ENCODE data around the gene CNNM2. TPM values are rescaled to one million over a fixed set of nuclear protein-coding genes. Genes with fewer than 3 reads are reported as not detected.

CNNM2 gene
- total RNA-seq, 1 donor from 2014 or later: 14.3 TPM

GRCh38 chr10:102916173-102916572, 1.9 kb upstream of the CNNM2 start:
- Mint-ChIP-seq H3K27me3 (ENCODE audit: unreplicated experiment) (peaks cover 9% of the 10 kb centered on the region), H3K27ac (ENCODE audit: unreplicated experiment) (no peak overlapping the region), H3K36me3 (ENCODE audit: unreplicated experiment) (no peaks in the 10 kb centered on the region), H3K4me1 (ENCODE audit: low read depth, unreplicated experiment) (peaks cover 12% of the 10 kb centered on the region), H3K9me3 (ENCODE audit: unreplicated experiment) (peaks cover 11% of the 10 kb centered on the region), H3K4me3 (ENCODE audit: unreplicated experiment) (peak overlapping the region; percentile 68)
- no peak for DNase-seq
- TF ChIP-seq, protein P1, sequence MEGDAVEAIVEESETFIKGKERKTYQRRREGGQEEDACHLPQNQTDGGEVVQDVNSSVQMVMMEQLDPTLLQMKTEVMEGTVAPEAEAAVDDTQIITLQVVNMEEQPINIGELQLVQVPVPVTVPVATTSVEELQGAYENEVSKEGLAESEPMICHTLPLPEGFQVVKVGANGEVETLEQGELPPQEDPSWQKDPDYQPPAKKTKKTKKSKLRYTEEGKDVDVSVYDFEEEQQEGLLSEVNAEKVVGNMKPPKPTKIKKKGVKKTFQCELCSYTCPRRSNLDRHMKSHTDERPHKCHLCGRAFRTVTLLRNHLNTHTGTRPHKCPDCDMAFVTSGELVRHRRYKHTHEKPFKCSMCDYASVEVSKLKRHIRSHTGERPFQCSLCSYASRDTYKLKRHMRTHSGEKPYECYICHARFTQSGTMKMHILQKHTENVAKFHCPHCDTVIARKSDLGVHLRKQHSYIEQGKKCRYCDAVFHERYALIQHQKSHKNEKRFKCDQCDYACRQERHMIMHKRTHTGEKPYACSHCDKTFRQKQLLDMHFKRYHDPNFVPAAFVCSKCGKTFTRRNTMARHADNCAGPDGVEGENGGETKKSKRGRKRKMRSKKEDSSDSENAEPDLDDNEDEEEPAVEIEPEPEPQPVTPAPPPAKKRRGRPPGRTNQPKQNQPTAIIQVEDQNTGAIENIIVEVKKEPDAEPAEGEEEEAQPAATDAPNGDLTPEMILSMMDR (IDR thresholded peaks at IDR 0.05; ENCODE audit: partially characterized antibody, unreplicated experiment): no peak

DNA sequence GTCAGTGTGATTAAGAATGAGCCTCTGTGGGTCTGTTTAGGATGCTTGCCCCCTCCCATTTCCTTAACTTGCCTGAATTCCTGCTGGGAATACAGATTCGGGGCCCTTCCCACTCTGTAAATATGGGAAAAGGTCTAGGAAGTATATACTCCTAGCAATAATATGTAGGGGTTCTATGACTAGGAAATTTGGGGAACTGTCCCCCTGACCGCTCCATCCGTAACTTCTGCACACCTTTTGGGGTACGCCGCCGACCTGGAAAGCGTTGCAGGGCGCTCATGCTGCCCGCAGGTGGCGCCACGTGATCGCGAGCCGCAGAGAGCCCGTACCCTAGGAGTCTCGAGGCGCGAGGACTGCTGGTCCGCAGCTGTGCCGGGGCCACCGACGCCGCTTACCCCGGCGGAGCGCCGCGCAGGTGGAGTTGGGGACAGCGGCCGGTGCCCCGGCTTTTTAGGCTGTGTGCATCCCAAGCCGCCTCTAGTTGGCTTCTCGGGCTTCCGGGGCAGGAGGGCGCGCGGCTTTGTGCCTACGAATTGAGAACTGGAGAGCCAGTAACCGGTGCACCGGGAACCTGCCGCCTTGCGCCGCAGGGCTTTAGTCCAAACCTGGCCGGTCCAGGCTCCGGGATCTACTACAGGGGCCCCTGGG, 656 bp upstream of the CNNM2 start:
- Mint-ChIP-seq H3K27ac (ENCODE audit: unreplicated experiment) (no peak overlapping the region), H3K36me3 (ENCODE audit: unreplicated experiment) (no peaks in the 10 kb centered on the region), H3K4me1 (ENCODE audit: low read depth, unreplicated experiment) (peaks cover 12% of the 10 kb centered on the region), H3K27me3 (ENCODE audit: unreplicated experiment) (peaks cover 9% of the 10 kb centered on the region), H3K9me3 (ENCODE audit: unreplicated experiment) (peaks cover 11% of the 10 kb centered on the region), H3K4me3 (ENCODE audit: unreplicated experiment) (peak overlapping the region; percentile 90)
- TF ChIP-seq, protein P1 (IDR thresholded peaks at IDR 0.05; ENCODE audit: partially characterized antibody, unreplicated experiment): peak; percentile 98
- peak; percentile 86 for DNase-seq

- peak overlapping the region; percentile 70 for H3K27ac Mint-ChIP-seq (ENCODE audit: unreplicated experiment)
- peaks cover 12% of the 10 kb centered on the region for H3K4me1 Mint-ChIP-seq (ENCODE audit: low read depth, unreplicated experiment)
- no peaks in the 10 kb centered on the region for H3K36me3 Mint-ChIP-seq (ENCODE audit: unreplicated experiment)
- DNase-seq: no peak
- H3K27me3 Mint-ChIP-seq (ENCODE audit: unreplicated experiment): peaks cover 9% of the 10 kb centered on the region
- peak overlapping the region; percentile 90 for H3K4me3 Mint-ChIP-seq (ENCODE audit: unreplicated experiment)
- TF ChIP-seq, protein P1 (IDR thresholded peaks at IDR 0.05; ENCODE audit: partially characterized antibody, unreplicated experiment): no peak
- peaks cover 11% of the 10 kb centered on the region for H3K9me3 Mint-ChIP-seq (ENCODE audit: unreplicated experiment)
These were observed 737 bp downstream of the CNNM2 start for GRCh38 chr10:102918817-102919245.

DNA sequence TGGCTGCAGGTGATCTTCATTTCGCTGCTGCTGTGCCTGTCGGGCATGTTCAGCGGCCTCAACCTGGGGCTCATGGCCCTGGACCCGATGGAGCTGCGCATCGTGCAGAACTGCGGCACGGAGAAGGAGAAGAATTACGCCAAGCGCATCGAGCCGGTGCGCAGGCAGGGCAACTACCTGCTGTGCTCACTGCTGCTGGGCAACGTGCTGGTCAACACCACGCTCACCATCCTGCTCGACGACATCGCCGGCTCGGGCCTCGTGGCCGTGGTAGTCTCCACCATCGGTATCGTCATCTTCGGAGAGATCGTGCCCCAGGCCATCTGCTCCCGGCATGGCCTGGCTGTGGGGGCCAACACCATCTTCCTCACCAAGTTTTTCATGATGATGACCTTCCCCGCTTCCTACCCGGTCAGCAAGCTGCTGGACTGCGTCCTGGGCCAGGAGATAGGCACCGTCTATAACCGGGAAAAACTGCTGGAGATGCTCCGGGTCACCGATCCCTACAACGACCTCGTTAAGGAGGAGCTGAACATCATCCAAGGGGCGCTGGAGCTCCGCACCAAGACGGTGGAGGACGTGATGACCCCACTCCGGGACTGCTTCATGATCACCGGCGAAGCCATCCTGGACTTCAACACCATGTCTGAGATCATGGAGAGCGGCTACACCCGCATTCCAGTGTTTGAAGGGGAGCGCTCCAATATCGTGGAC, 1.3 kb downstream of the CNNM2 start:
- TF ChIP-seq, protein P1 (IDR thresholded peaks at IDR 0.05; ENCODE audit: partially characterized antibody, unreplicated experiment): no peak
- Mint-ChIP-seq H3K27ac (ENCODE audit: unreplicated experiment) (peak overlapping the region; percentile 3), H3K4me3 (ENCODE audit: unreplicated experiment) (peak overlapping the region; percentile 90), H3K9me3 (ENCODE audit: unreplicated experiment) (peaks cover 11% of the 10 kb centered on the region), H3K4me1 (ENCODE audit: low read depth, unreplicated experiment) (peaks cover 12% of the 10 kb centered on the region), H3K36me3 (ENCODE audit: unreplicated experiment) (no peaks in the 10 kb centered on the region), H3K27me3 (ENCODE audit: unreplicated experiment) (peaks cover 9% of the 10 kb centered on the region)
- peak; percentile 46 for DNase-seq

Data from glutamatergic neuron (in vitro differentiated cells).